GM18858 (cell line): Measurements from ENCODE around the gene ARMCX6.
"Not testable (repeated sequence)": the region's sequence is repeated elsewhere in the genome, so short reads cannot be mapped to it uniquely, and the experiment has no call there.

Experiments used
- ATAC-seq: cut with Tn5 transposase; IDR thresholded peaks from one replicate; pipeline ENCODE4 v1.9.1; 2021; ENCODE audit not compliant: unreplicated experiment

The ARMCX6 gene

DNA sequence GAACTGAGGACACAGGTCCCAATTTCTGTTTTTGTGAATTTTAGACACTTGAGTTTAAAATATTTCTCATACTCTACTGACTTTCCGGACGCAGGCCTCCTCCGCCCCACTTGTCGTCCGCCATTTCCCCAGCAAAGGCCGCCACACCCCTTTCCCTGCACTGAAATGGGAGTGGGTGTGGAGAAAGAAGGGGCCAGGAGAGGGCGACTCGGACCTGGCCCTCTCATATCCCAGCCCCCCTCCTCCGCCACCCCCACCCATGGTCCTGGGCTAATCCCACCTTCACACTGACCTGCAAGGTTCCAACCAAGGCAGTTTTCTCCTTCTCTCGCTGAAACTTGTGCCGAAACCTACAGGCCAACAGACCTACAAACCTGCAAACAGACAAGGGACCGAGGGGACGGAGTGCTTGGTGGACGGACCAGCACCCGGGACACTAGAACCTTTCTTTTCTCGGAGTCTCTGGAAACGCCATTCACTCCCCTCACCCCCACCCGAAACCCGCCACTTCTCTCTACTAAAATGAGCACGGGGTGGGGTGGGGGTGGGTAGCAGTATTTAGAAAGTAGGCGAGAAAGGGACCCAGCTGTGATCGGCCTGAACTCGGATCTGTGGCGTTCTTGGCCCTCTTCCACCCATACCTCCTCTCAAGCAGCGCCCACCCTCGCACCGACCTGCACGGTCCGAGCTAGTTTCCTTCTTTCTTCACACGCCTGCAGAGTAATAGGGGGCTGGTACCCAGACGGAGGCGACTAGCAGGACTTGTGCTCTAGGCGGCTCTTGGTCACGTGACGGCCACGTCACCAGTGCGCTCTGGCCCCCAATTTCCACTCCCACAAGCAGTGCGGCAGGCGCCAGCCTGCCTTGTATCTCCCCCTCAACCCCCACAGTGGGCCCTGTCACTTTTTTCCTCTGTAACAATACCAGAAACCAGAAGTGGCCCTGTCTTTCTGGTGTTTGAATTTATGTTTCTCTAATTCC, at the start of gene ARMCX6:
Gene ARMCX6, minus strand, starts transcription at position 790 of the 981 bp plus-strand sequence. CDS start 1,380 bp downstream, outside the sequence.
- peak; percentile 87 for ATAC-seq

- peak; percentile 63 for ATAC-seq
Observed at GRCh38 chrX:101659601-101660063, 41.8 kb upstream of the ARMCX6 start, which contains the start of gene ARMCX2. ARMCX2 (minus strand) TSS chrX:101659850; CDS start chrX:101657588, 2,262 bp downstream.

- ATAC-seq, result no peak
Observed at GRCh38 chrX:101658661-101659491, 41.1 kb upstream of the ARMCX6 start.

- ATAC-seq, result no peak
Observed at GRCh38 chrX:101657495-101657894, 39.7 kb upstream of the ARMCX6 start.

GRCh38 chrX:101656817-101657216, 39.0 kb upstream of the ARMCX6 start:
- no peak for ATAC-seq

- no peak for ATAC-seq
Observed at GRCh38 chrX:101655534-101655933, 37.7 kb upstream of the ARMCX6 start.

GRCh38 chrX:101647716-101648115, 29.9 kb upstream of the ARMCX6 start:
- ATAC-seq, result not testable (repeated sequence)

GRCh38 chrX:101642093-101642492, 24.3 kb upstream of the ARMCX6 start:
- ATAC-seq, result no peak

- no peak for ATAC-seq
Observed at GRCh38 chrX:101639583-101639982, 21.8 kb upstream of the ARMCX6 start.

- ATAC-seq, result no peak
Observed at GRCh38 chrX:101619364-101619763, 1.6 kb upstream of the ARMCX6 start.

DNA sequence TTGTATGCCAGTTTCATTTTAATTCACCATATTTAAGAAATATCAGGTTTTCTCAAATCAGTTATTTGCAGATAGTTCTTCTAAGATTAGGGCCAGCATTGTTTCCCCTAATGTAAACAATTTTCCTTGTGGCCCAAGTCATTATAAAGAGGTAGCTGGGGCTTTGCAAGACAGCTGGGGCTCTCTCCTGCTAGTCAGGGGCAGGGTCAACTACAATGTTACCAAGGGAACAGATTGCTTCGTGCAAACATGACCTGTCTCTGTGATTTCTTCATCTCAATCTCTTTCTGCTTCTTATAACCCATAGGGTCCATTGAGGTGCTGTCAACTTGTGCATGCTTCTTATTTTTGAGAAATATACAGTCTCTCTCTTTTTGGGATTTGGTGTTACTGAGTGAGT, 12.1 kb downstream of the ARMCX6 start:
- ATAC-seq, result no peak

- no peak for ATAC-seq
Observed at GRCh38 chrX:101605146-101605545, 12.7 kb downstream of the ARMCX6 start.

DNA sequence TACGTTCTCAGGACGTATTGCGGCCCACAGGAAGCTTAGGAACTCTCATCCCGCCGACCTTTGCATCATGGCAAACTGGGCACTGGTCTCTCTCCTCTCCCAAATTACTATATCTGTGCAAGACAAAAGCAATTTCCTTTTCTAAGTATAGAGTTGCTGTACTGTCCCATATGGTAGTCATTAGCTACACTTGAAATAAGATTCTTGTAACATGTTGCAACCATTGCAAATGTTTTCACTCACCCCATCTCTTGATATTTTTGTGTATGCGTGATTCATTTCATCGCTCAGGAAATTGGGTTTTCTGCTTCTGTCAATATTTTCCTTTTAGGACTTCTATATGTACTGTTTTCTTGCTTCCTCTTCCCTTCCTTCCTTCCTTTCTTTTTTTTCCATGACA, 15.7 kb downstream of the ARMCX6 start:
- ATAC-seq, result no peak

DNA sequence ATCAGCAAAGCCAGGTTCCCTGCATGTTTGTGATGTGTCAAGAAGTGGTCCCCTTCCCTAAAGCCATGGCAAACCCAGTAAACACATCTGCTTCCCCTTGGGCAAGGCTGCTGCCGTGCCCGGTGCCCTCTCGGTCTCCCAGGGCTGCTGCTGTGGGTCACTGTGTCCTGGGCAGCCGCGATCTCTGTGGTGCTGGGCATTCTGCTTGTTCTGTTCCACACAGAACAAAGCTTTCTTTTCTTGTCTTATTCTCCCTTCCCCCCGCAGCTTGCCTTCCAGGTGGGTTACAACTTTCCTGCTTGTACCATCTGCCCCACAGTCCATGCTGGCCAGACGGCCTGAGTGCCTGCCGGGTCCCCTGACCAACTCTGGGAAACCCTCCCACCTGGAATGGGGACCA, 18.2 kb downstream of the ARMCX6 start:
- ATAC-seq, result not testable (repeated sequence)

- peak; percentile 98 for ATAC-seq
Observed at GRCh38 chrX:101595739-101596419, 21.9 kb downstream of the ARMCX6 start.
